ENCODE results near the gene ALG1L2. TPM values are rescaled to one million over a fixed set of nuclear protein-coding genes. Genes with fewer than 3 reads are reported as not detected.
"Not testable (repeated sequence)": the region's sequence is repeated elsewhere in the genome, so short reads cannot be mapped to it uniquely, and the experiment has no call there.

ALG1L2 gene
- polyA plus RNA-seq, 1 donor = 3.3 TPM

- DNase-seq = not testable (repeated sequence)
Measured at GRCh38 chr3:130122891-130123775, 41.5 kb downstream of the ALG1L2 start.

GRCh38 chr3:130125406-130125805, 43.8 kb downstream of the ALG1L2 start:
- not testable (repeated sequence) for DNase-seq

- DNase-seq = not testable (repeated sequence)
Measured at GRCh38 chr3:130136337-130136736, 54.7 kb downstream of the ALG1L2 start.

- DNase-seq = not testable (repeated sequence)
Measured at GRCh38 chr3:130137685-130138084, 56.1 kb downstream of the ALG1L2 start.

GRCh38 chr3:130138992-130139391, 57.4 kb downstream of the ALG1L2 start:
- not testable (repeated sequence) for DNase-seq

GRCh38 chr3:130140756-130141155, 59.1 kb downstream of the ALG1L2 start:
- DNase-seq = not testable (repeated sequence)

GRCh38 chr3:130143648-130144327, 62.2 kb downstream of the ALG1L2 start:
- DNase-seq = not testable (repeated sequence)

GRCh38 chr3:130144328-130144650, 62.7 kb downstream of the ALG1L2 start:
- DNase-seq = not testable (repeated sequence)

- not testable (repeated sequence) for DNase-seq
Measured at GRCh38 chr3:130145456-130145855, 63.8 kb downstream of the ALG1L2 start.

GRCh38 chr3:130146465-130146864, 64.8 kb downstream of the ALG1L2 start:
- DNase-seq = not testable (repeated sequence)

Other genes with a start within 250 kb of the ALG1L2 start
- 25.3 TPM for gene TMCC1, start 188.1 kb upstream of the ALG1L2 start, polyA plus RNA-seq (ENCODE audit: insufficient read length)
- gene TRH, start 107.1 kb upstream of the ALG1L2 start, polyA plus RNA-seq (ENCODE audit: insufficient read length) = 0.12 TPM

Measured in left kidney (tissue), 2 donors.